C1 segment of cervical spinal cord (tissue), 14 donors: Measurements from ENCODE around the gene LRTM1.
A peak's percentile ranks its signal among the peaks of the same experiment; 100 is the strongest.

Source experiments
- DNase-seq, 14 donors: peaks; one replicate each; lab custom pipeline; 2025; lab: John Stamatoyannopoulos, UW

The LRTM1 gene

GRCh38 chr3:54940971-54941370 lies 13.1 kb upstream of the LRTM1 start:
- no peak for DNase-seq

- no peak for DNase-seq
Measured at GRCh38 chr3:54939557-54940300, 11.9 kb upstream of the LRTM1 start.

DNA sequence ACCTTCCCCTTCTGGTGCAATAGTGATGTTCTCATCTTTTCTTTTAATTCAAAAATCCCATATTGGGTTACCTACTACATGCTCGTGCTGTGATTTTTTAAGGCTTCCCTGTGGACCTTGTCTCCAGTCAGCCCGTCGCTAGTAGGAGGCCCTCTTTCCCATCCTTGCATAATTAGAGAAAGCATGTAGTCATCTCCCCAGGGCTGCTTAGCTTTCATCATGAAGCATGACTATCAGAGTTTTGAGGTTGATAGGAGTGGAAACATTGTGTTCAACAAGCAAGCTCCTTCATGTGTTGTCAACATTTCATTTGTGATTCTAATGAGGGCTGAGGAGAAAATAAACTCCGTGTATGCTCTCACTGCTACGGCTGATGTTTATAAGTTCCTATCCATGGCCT lies 8.7 kb upstream of the LRTM1 start:
- no peak for DNase-seq

- no peak for DNase-seq
Measured at GRCh38 chr3:54935869-54936268, 8.0 kb upstream of the LRTM1 start.

DNA sequence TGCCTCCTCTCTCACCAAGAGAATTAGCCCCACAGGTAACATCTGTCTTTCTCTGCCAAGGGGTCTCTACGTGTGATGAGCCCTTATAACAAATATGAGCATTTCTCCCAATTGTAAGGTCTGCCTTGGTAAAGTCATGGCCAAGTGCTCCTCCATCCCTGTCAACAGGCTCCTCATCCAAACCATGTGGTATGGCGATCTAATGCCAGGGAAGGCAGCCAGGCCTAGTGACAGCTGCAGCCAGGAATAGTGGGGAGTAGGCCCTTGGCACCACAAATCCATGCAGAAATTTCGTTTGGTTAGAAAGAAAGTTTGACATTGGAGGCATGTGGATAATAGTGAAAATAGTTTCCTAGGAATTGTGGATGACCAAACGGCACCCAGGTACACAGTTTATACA lies 4.7 kb upstream of the LRTM1 start:
- peak in 12 of 14 donors; percentile 2 to 48 (median 21) for DNase-seq

- peak in 12 of 14 donors; percentile 14 to 72 (median 53) for DNase-seq
Measured at GRCh38 chr3:54931182-54931581, 3.3 kb upstream of the LRTM1 start.

- no peak for DNase-seq
Measured at GRCh38 chr3:54918516-54918915, 9.3 kb downstream of the LRTM1 start.

DNA sequence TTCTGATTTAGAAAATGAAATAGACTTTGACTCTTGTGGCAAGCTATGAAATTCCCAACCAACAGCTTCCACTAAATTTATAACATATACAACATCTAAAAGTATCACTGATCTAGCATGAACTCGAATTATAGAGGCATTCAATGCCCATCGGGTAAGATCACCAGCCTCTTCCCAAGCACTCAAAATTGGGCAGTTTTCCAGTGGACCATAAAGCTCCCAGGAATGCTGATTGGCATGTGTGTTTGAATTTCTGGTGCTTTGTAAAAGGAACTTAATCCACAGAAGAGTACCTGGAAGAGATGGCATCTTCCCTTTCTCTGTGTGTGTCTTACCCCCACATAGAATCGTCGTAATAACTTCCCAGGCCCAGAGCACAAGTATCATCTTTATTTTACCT lies 10.0 kb downstream of the LRTM1 start:
- DNase-seq = no peak

- DNase-seq = no peak
Measured at GRCh38 chr3:54917174-54917573, 10.7 kb downstream of the LRTM1 start.

DNA sequence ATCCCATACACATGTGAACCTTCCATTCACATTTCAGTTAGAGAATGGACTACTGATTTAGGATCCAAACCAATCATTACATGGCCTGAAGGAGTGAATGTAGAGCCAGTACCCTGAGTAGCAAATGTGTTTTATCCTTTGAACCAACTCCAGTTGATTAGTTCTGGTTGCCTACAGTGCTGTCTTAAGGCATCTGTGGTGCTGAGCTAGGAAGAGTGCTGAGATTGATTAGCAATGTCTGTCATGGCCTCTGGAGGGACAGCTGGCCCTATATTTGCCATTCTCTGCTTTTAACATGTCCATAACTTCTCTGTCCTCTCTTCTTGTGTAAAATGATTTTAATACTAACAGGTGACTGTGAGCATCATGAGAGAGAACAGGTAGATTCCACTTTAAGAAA lies 11.1 kb downstream of the LRTM1 start:
- no peak for DNase-seq

GRCh38 chr3:54915976-54916375 lies 11.9 kb downstream of the LRTM1 start:
- DNase-seq = no peak

DNA sequence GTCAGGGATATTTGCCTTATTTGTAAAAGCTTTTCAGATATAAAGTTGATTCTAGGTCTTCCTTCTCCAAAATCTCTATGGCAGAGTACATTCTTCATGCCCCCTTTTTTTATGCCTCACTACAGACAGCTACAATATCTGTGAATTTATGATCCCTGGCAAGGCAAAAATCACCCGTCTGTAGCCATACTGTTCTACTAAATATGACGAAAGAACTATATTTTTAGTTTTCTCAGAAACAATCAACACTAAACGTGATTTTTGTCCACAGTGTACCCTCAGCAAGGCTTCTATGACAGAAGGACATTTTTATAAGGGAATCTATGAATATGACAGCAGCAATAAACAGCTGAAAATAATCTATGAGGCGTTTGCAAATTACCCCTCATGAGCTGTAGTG lies 12.7 kb downstream of the LRTM1 start:
- no peak for DNase-seq

GRCh38 chr3:54914180-54914579 lies 13.7 kb downstream of the LRTM1 start:
- DNase-seq = no peak

- DNase-seq = no peak
Measured at GRCh38 chr3:54909191-54909590, 18.7 kb downstream of the LRTM1 start.

GRCh38 chr3:54906763-54907162 lies 21.1 kb downstream of the LRTM1 start:
- DNase-seq = no peak

DNA sequence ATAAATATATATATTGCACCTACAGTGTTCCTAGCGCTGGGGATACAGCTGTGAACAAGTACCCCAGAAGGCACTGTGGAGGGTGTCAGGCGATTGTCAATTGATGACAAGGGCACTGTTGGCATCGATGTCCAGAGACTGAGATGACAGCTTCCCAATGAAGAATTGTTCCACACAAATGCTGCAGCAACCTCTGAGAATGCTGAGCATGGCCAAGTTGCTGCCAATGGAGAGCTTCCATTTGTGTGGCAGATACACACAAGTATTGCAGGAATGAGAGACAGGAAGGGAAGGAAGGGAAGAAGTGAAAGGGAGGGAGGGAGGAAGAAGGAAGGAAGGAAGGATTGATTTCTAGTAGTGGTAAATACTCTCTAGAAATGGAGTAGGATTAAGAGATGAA lies 21.9 kb downstream of the LRTM1 start:
- DNase-seq = no peak

DNA sequence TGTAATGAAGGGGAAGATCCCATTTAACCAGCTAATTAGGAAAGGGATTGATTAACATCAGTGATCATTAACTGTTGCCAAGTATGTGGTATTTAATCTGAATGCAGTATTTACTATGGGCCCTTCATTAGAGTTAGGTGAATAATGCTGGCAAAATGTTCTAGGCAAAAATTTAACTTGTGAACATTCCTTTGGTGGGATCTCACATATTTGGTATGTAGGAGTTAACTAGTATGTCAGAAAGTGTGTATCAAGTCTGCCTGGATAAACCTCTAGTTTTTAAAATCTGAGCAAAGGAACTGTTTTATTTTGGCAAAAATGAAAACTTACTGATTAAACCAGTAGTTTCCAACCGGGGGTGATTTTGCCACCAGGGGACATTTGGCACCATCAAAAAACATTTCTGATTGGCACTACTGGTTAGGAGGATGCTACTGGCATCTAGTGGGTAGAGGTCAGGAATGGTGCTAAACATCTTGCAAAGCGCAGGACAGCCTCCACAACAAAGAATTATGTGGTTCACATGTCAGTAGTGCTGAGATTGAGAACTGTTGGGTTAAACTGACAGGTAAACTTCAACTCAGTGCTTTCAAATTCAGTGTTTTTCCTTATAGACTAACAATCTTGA lies 22.5 kb downstream of the LRTM1 start:
- DNase-seq = no peak

DNA sequence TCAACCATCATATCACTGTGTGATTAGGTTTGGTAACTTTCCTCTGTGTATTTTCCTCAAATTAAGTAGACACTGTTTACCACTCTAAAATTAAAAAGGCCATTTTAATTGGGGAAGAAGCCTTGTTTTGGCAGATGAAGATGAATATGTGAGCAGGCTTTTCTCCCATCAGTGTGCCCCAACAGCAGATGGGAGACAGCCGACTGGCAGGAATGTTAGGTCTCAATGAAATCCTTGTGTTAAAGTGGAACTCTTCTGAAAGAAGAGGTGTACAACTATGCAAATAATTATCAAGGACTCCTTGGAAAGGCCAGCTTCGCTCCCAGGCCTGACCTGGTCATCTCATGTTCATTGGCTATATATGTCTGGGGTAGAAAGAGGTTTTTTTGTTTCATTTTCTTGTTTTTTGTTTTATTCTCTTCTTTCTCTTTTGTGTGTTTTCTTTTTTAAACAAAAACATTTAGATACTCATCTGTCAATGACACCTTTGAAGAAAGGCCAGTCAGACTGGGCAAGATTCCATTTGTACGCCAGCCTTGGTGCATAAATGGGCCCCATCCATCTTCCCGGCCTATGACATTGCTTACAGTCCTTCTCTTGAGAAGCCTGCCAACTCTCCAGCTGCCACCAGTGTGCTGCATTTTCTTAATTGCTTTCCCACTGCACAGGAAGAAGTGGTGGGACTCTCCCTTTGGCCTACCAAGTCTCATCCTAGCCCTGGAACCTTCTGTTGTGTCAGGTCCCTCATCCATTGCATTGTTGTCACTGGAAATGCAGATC lies 25.8 kb downstream of the LRTM1 start:
- DNase-seq = peak in 2 of 14 donors; percentile 10 to 36

DNA sequence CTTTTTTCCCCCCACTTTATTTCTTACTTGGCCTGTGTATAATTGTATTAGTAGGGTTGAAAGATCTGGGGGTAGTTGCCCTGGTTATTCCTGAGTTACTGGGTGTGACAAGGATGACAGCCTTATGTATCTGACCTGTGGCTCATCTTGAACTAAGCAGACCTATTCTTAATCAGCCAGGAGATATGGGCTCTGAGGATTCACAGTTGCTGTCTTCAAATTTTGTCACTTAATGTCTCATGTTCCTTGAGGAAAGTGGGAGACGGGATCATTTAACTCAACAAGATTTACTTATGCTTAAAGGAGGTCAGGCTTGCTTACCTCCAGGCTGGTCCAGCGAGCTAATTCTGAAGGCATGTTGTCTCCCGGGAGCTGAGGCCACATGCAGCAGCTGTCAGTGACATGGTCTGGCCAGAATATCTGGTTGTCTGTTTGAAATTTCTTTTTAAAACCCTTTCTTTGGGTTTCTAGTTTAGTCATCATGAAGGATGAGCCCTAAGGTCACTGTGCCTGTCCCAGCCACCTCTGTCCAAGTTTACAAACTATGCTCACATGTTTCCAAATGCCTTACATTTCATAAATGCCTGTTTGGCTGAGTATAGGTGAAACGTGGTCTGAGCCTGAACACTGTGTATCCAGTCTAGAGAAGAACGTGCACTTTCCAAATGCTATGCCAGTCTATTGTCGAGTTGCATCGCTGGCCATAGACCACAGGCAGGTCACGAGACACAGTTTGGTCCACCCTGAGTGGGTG lies 26.8 kb downstream of the LRTM1 start:
- no peak for DNase-seq

- no peak for DNase-seq
Measured at GRCh38 chr3:54899273-54899672, 28.6 kb downstream of the LRTM1 start.

GRCh38 chr3:54897028-54897711 lies 30.7 kb downstream of the LRTM1 start:
- no peak for DNase-seq
